Activated CD4-positive, alpha-beta T cell treated with anti-CD3 and anti-CD28 coated beads for 4 hours (primary cell): ENCODE results near the gene GARRE1.
"Not testable (repeated sequence)": the region's sequence is repeated elsewhere in the genome, so short reads cannot be mapped to it uniquely, and the experiment has no call there.

Experiments
- DNase-seq, 2 donors: peaks; one replicate each; pipeline ENCODE4 v3.0.0-alpha.2; 2020

GARRE1 gene

DNA sequence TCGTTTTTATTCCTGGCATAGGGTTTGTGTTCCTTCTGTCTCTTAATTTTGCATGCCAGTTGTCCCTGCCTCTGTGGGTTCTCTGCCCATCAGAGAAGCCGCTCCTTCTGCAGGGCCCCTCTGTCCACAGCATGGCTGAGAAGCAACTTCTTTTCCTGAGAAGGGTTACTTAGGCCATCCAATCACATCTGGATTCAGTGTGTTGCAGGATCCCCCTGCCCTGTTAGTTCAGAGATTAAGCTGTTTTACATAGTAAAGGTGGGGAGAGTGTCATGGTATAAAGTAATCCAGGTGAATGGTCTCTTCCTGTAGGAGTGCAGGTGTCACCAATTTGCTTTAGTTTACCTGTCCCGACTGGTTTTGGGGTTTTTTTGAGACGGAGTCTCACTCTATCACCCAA lies 22.9 kb upstream of the GARRE1 start:
- no peak for DNase-seq

DNA sequence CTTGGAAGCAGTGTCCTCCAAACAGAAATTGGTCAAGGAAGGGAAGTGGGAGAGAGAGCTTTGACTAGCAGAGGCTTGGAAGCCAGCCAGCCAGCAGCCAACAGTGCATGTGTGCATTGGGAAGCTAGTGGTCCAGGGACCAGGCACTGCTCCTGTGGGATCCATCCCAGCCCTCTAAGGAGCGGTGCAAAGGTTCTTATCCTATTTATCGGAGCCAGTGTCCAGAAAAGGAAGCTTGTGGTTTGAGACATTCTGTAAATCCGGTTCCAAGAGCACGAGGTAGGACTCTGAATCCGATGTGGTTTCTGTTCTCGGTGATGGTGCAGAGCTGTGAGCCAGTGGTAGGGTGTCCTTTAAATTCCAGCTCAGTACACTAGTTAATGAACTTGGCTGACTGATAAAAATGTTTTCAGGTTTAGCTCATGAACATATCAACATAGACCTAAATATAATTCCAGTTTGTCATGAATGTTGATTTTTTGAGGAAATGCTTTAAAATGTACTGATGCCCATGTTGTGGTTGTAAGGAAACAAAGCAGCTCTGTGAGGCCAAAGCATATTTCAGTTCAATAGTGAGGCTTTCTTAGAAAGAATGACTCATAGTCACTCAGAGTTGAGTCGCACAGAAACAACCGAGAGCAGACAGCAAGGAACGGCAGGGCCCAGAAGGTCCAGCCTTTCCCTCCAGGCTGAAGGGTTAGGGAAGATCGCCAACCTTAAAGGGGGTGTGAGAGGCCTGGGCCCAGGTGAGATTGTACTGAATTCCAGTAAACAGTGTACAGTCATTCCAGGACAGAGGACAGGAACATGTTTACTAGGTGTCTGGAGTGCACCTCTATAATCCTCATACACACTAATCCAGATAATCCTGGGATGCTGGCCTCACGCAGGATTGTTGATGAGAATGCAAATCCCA lies 21.5 kb upstream of the GARRE1 start:
- peak in 1 of 2 donors; percentile 5 for DNase-seq

DNA sequence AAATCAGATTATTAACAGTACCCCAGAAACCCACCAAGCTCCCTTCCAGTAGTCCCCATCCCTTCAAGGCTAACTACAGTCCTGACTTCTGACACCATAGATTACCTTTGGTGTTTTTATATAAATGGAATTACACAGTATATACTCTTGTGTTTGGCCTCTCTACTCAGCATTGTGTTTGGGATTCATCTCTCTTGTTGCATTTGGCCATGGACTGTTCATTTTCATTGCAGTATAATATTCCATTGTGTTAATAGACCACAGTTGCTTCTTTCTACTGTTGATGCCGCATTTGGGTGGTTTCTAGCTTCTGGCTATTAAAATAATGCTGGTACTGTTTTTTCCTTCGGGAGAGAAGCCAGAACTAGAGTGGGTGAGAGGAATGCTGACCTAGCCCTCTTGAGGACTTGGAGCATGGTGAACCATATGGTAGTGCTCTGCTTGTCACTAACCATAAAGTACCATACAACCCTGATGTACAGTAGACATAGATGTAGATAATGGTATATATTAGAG lies 18.9 kb upstream of the GARRE1 start:
- DNase-seq: no peak

DNA sequence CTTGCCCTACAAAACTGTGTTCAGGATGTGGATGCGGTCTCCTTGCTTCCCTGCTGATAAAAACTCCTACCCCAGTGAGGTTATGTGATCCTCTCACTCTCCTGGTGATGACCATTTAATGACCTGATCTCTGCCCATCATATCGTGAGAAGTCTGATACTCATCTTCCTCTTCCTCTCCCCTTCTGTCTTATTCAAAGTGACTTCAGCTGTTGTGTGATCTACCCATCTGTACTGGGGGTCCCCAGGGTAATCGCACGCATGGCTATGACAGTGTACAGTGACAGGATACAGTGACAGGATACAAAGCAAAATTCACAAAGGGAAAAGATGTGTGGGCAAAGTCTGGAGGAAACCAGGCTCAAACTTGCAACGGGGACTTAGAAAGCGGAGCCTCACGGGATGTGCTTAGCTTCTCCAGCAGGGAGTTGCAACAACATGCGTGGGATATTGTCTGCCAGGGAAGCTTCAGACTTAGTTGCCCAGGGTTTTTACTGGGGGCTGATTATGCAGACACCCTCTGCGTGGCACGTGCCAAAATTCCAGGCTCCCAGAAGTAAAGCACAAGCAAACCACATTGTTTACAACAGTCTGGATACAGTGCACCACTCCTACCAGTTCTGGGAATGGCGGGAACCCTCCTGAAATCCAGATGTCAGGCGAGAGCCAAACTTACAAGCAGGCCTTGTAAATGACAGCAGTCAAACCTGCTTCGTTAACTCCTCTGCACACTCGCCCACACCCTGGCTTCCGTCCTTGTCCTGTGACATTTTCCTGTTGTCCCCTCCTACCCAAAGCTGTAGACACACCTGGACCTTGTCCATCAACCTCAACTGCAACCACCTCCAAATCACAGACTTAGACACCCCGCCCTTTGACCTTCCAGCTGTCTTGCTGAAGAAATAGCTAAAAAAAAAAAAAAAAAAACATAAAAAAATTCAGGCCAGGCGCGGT lies 18.0 kb upstream of the GARRE1 start:
- no peak for DNase-seq

DNA sequence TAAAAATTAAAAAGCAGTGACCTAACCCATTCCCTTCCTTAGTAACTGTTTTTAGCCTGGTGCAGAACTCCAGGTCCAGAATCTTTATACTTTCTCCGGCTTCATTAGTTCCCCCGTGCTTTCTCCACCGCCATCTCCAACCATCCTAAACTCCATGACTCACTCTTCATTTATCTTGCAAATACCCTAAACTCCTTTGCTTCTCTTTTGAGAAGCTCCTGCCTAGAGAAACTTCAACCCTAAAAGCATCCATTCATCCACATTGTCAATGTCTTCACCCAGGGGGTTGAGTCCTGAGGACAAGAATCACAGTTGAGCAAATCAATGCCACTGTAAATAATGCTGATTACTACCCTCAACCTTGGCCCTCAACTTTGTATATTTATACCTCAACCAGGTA lies 17.1 kb upstream of the GARRE1 start:
- DNase-seq: no peak

DNA sequence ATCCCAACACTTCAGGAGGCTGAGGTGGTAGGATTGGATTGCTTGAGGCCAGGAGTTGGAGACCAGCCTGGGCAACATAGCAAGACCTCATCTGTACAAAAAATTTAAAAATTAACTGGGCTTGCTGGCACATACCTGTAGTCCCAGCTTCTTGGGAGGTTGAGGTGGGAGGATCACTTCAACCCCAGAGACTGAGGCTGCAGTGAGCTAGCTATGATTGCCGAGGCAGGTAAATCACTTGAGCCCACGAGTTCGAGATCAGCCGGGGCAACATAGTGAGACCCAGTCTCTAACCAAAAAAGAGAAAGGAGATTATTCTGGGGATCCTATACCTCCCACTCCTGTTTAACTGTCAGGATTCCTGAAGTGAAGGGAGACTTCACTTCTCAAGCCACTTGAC lies 16.4 kb upstream of the GARRE1 start:
- DNase-seq: no peak

DNA sequence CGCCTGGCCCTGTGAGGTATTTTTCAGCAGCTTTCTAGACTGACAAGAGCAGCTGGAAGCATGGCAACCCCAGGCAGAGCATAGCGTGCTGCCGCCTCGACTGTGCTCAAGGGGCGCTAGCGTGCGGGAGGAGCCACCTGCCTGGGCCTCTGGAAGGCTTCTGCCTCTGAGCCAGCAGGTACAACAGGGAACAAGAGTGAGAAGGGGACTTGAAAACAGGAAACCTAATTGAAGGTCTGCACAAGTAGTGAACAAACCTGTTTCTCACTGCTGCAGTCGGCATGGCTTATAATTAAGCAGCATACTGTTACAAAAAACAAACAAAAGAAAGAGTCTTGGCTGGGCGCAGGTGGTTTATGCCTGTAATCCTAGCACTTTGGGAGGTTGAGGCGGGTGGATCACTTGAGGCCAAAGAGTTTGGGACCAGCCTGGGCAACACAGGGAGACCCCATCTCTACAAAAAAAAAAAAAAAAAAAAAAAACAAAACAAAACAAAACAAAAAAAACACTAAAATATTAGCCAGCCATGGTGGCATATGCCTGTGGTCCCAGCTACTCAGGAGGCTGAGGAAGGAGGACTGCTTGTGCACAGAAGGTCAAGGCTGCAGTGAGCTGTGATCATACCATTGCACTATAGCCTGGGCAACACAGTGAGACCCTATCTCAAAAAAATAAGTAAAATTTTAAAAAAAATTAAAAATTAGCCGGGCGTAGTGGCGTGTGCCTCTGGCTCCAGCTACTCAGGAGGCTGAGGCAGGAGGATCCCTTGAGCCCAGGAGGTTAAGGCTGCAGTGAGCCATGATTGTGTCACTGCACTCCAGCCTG lies 12.6 kb upstream of the GARRE1 start:
- DNase-seq: peak in 1 of 2 donors; percentile 24

DNA sequence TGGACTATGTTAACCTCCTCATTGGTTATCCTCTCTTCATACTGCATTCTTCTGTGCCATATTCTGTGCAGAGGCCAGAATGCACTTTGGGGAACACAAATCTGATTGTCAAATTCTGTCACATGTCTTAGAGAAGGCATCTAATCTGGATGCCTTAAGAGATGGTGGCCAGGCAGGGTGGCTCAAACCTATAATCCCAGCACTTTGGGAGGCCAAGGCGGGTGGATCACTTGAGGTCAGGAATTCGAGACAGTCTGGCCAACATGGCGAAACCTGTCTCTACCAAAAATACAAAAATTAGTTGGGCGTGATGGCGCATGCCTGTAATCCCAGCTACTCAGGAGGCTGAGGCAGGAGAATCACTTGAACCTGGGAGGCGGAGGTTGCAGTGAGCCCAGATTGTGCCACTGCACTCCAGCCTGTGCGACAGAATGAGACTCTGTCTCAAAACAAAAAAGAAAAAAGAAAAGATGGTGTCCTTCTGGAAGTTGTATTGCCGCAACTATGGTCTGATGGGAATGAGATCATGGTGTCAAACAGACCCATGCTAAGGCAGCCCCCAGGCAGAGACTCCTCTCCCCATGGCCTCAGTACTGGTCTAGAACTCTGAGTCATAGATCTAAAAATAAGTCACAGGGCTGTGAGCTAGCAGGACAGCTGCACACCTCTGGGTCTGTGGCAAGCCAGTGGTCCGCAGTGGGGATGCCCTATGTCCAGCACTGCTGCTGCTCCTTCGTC lies 11.0 kb upstream of the GARRE1 start:
- DNase-seq: not testable (repeated sequence)

DNA sequence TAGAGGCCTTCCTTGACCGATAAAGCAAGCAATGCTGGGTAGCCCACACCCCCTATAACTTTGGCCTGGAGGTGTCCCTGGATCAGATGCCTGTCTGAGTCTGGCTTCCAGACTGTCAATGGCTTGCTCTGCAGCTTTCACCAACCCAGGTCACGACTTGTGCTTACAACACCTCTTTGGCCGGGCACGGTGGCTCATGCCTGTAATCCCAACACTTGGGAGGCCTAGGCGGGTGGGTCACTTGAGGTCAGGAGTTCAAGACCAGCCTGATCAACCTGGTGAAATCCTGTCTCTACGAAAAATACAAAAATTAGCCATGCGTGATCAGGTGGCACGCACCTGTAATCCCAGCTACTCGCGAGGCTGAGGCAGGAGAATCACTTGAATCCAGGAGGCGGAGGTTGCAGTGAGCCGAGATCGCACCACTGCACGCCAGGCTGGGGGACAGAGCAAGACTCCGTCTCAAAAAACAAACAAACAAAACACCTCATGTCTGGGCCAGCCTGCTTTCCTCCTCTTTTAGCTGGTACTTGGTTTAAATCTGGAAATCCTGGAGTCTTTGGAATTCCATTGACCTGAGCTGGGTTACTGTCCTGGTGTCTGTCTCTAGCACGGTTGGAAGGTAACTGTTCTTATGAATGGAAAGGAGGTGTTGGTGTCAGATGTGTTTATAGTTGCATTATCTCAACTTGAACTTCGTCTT lies 10.3 kb upstream of the GARRE1 start:
- DNase-seq: no peak

DNA sequence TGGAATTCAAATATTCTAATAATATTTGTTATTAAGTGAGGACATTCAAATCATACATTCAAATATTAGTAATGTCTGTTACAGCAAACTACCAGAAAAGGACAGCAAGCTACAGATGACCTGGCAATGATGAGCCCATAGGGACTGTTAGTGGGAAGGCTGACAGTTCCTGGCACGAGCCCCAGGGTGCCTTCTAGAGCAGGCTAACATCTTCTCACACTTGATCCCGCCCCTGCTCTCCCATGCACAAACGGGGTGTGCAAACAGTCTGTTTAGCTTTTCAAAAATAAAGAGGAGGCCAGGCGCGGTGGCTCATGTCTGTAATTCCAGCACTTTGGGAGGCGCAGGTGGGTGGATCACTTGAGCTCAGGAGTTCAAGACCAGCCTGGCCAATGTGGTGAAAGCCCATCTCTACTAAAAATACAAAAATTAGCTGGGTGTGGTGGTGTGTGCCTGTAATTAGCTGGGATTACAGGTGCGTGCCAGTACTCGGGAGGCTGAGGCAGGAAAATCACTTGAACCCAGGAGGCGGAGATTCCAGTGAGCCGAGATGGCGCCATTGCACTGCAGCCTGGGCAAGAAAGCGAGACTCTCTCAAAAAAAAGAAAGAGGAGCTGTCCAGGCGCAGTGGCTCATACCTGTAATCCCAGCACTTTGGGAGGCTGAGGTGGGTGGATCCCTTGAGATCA lies 9.6 kb upstream of the GARRE1 start:
- DNase-seq: no peak

DNA sequence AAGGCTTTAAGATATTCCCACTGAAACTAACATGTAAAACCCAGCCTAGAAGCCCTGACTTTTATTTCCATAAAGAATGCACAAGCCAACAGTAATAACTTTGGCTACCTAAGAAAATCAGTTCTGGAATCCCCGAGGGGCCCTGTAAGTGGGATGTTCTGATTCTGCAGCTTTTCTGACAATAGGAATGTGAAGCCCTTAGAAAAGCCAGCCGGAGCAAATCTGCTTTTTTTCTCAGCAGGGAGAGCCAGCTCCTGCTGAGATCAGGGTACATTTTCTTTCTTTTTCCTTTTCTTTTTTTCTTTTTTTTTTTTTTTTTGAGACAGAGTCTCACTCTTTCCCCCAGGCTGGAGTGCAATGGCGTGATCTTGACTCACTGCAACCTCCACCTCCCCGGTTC lies 8.0 kb upstream of the GARRE1 start:
- DNase-seq: no peak

DNA sequence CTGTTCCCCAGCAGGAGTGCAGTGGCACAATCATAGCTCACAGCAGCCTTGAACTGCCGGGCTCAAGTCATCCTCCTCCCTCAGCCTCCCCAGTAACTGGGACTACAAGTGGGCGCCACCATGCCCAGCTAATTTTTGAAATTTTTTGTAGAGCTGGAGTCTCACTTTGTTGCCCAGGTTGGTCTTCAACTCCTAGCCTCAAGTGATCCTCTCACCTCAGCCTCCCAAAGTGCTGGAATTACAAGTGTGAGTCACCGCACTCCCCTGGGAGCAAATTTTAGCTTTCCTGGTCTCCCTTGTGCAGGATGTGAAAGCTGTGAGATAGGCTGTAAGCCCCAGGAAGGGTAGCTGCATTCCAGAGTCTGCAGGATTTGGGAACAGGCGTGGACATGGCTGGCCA lies 5.4 kb upstream of the GARRE1 start:
- DNase-seq: no peak

DNA sequence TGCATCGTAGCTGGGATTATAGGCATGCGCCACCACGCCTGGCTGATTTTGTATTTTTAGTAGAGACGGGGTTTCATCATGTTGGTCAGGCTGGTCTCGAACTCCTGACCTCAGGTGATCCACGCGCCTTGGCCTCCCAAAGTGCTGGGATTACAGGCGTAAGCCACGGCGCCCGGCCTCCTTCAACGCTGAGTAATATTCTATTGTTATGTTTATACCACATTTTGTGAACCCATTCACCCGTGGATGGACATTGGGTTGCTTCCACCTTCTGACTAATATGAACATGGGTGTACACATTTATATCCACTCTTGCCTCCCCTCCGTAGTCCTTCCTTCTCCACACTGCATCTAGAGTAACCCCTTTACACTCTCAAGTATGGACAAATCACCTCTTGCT lies 1.2 kb upstream of the GARRE1 start:
- not testable (repeated sequence) for DNase-seq

DNA sequence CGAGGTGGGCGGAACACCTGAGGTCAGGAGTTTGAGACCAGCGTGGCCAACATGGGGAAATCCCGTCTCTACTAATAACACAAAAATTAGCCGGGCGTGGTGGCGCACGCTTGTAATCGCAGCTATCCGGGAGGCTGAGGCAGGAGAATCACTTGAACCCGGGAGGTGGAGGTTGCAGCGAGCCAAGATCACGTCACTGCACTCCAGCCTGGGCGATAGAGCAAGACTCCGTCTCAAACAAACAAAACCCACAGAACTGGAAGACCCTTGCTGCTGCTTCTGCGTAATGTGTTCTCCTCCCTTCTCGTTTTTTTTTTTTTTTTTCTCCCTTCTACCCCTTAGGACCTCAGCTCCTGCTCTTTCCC lies 691 bp upstream of the GARRE1 start:
- DNase-seq: not testable (repeated sequence)

DNA sequence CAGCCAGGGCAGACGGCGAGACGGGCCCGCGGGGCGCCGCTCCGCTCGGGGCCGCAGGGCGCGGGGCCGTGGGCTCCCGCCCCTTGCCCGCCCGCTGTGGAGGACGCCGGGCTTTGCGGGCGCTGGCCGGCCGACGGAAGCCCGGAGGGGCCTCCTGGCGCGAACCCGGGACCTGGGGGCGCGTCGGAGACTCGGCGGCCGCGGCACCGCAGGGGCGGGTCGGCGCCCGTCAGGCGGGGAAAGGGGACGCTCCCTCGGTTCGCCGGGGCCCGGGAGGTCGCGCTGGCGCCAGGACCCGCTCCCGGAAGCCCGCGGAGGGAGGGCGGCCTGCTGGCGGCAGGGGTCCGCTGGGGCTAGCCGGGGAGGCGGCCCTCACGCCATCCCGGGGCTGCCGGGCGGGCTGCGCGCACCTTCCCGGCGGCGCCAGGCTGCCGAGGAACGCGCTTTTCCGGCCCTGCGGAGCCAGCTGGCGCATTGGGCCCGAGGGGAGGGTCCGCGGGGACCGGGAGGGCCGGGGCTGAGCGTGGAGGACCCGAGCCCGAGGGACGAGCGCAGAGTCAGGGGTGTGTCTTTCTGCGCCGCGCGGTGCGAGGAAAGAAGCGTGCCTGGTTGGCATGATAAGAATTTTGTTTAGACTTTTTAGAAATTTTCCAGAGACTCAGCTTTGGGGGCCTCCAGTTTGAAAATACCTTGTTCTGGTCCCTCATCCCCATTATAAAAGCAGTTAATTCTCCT lies 511 bp downstream of the GARRE1 start:
- DNase-seq: peak; percentile 7 to 12

DNA sequence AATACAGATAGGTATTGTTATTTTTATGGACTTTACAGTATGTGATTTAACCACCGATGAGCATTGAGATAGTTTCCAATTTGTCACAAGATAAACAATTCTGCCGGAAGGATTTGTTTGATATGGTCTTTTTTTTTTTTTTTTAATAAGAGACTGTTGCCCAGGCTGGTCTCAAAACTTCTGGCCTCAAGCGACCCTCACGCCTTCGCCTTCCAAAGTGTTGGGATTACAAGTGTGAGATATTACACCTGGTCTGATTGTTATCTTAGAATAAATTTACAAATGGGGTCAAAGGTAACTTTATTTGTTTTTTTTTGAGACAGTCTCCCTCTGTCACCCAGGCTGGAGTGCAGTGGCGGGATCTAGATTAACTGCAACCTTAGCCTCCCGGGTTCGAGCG lies 1.2 kb downstream of the GARRE1 start:
- DNase-seq: no peak

DNA sequence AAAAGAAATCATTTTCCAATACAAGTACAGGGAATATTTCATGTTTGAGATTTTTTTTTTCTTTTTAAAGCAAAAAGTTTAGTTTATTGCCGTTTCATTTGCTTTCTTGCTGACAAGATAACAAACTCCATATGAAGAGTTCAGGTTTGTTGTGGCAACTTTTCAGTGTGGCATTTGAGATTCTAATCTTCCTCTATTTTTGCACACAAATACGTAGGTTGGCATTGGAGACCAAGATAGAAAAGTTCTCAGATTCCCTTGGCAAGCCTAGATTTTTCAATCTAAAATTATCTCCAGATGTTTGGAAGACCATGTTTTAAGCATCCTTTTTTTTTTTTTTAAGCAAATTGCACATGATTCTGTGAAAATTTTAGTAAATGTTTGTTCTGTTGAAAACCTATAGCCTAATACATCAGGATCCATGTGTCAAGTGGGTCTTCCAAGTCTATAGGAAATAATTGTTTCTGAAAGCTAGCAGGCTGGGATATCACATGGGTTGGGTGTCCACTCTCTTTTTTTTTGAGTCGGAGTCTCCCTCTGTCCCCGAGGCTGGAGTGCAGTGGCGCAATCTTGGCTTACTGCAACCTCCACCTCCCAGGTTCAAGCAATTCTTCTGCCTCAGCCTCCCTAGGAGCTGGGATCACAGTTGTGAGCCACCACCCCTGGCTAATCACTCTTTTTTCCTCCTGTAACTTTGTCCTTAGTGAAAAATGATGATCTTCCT lies 2.6 kb downstream of the GARRE1 start:
- DNase-seq: no peak

DNA sequence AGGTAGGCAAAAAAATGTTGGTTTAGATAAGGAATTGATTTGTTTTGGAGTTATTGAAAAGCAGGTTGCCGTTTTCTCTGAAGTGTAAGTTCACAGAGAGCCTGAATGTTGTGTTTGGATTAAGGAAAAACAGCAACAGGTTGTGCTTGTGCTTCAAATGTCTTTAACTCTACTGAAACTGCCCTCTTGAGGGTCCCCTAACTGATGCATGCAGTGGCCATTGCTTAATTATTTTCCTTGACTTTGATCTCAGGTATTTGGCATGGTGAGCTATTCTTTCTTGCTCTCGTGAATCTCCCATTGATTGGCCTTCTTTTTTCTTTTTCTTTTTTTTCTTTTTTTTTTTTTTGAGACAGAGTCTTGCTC lies 3.2 kb downstream of the GARRE1 start:
- no peak for DNase-seq

DNA sequence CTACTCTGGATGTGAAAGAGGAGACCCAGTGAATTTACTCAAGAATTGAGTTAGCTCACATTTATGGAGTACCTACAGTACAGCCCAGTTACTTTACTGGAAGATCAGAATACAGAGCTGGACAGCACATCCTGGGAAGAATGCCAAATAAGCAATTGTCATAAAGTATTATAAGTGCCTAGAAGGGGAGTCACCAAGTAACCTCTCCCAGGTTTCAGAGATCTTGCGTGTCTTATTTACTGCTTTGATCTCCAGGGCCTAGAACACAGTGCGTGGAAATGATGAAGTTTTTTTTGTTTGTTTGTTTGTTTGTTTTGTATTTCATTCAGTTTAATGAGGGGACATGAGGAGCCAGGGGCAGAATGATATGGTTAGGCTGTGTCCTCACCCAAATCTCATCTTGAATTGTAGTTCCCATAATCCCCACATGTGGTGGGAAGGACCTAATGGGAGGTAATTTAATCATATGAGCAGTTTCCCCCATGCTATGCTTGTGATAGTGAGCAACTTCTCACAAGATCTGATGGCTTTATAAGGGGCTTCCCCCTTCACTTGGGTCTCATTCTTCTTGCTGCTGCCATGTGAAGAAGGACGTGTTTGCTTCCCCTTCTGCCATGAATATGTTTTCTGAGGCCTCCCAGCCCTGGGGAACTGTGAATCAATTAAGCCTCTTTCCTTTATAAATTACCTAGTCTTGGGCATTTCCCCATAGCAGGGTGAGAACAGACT lies 5.2 kb downstream of the GARRE1 start:
- DNase-seq: no peak
